ENCODE measurements around the gene HSPG2.

Gene HSPG2

GRCh38 chr1:21775985-21776562, 161.0 kb downstream of the HSPG2 start:
- Histone ChIP-seq H3K27ac (no peak overlapping the region), H3K9me3 (no peaks in the 10 kb centered on the region), H3K4me1 (peaks cover 0 to 24% (median 7%) of the 10 kb centered on the region in 4 donors), H3K36me3 (no peaks in the 10 kb centered on the region), H3K27me3 (no peaks in the 10 kb centered on the region), H3K4me3 (no peak overlapping the region)
- DNase-seq = no peak
- intact Hi-C loops (cut with DNase I; ENCODE audit: low total_unique reads) = no loop called here
- no peak for TF ChIP-seq CTCF (IDR thresholded peaks at IDR 0.05)

- Histone ChIP-seq H3K27me3 (no peaks in the 10 kb centered on the region), H3K4me1 (peaks cover 0 to 19% (median 5%) of the 10 kb centered on the region in 4 donors), H3K27ac (no peak overlapping the region), H3K36me3 (no peaks in the 10 kb centered on the region), H3K9me3 (no peaks in the 10 kb centered on the region), H3K4me3 (no peak overlapping the region)
- intact Hi-C loops (cut with DNase I; ENCODE audit: low total_unique reads) = no loop called here
- no peak for TF ChIP-seq CTCF (IDR thresholded peaks at IDR 0.05)
- no peak for DNase-seq
Observed at GRCh38 chr1:21775550-21775914, 161.6 kb downstream of the HSPG2 start.

GRCh38 chr1:21774835-21775549, 162.1 kb downstream of the HSPG2 start:
- H3K27ac ChIP-seq = no peak overlapping the region
- H3K4me1 ChIP-seq = peaks cover 0 to 13% (median 2%) of the 10 kb centered on the region in 4 donors
- H3K9me3 ChIP-seq = no peaks in the 10 kb centered on the region
- peak in 1 of 2 donors; percentile 29 for DNase-seq
- intact Hi-C loops (cut with DNase I; ENCODE audit: low total_unique reads) = no loop called here
- no peak for TF ChIP-seq CTCF (IDR thresholded peaks at IDR 0.05)
- H3K36me3 ChIP-seq = no peaks in the 10 kb centered on the region
- H3K4me3 ChIP-seq = no peak overlapping the region
- no peaks in the 10 kb centered on the region for H3K27me3 ChIP-seq

- DNase-seq = peak in 1 of 2 donors; percentile 17
- intact Hi-C loops (cut with DNase I; ENCODE audit: low total_unique reads) = no loop called here
- no peak overlapping the region for H3K27ac ChIP-seq
Observed at GRCh38 chr1:21773585-21773984, 163.5 kb downstream of the HSPG2 start.

More at GRCh38 chr1:21773585-21773984, 163.5 kb downstream of the HSPG2 start:
- no peaks in the 10 kb centered on the region for H3K27me3 ChIP-seq
- H3K36me3 ChIP-seq = no peaks in the 10 kb centered on the region
- no peak for TF ChIP-seq CTCF (IDR thresholded peaks at IDR 0.05)
- peaks cover 0 to 10% (median 2%) of the 10 kb centered on the region in 4 donors for H3K4me1 ChIP-seq
- no peak overlapping the region for H3K4me3 ChIP-seq
- H3K9me3 ChIP-seq = no peaks in the 10 kb centered on the region

Measured in tibial artery (tissue), 4 donors.